B cell (primary cell): Measurements from ENCODE around the gene SMLR1.

ENCODE experiments used
- CTCF ChIP-seq: fragments of 200-600 bp; IDR thresholded peaks from one replicate; pipeline ENCODE4 v1.8.0; 2022; ENCODE audit warnings: antibody characterized with exemption, mild to moderate bottlenecking
- EZH2 ChIP-seq: IDR thresholded peaks from 2 replicates; pipeline ENCODE4 v1.6.1; 2012; ENCODE audit warnings: borderline replicate concordance, low read depth, mild to moderate bottlenecking, moderate library complexity, low read length; ENCODE audit not compliant: insufficient read depth, poor library complexity, severe bottlenecking

GRCh38 chr6:130779658-130780033 is 47.6 kb upstream of the SMLR1 start:
- TF ChIP-seq CTCF, result no peak
- no peak for TF ChIP-seq EZH2
